Ovary (tissue), 9 donors: ENCODE measurements around the gene METRN. TPM values are rescaled to one million over a fixed set of nuclear protein-coding genes. Genes with fewer than 3 reads are reported as not detected.

ENCODE experiments used
- DNase-seq, 5 donors: peaks; one replicate each; pipeline ENCODE4 v3.0.0-alpha.2; 2019 to 2020
- H3K27ac ChIP-seq, 2 donors: fragments of 200-600 bp; one replicate each; pipeline versions ENCODE4 v1.5.1 to v1.8.0; 2019 to 2022
- H3K27me3 ChIP-seq: fragments of 200-600 bp; one replicate; pipeline ENCODE4 v1.8.0; 2022
- H3K36me3 ChIP-seq: fragments of 200-600 bp; sonication (generic); one replicate; pipeline ENCODE4 v1.5.1; 2019
- H3K4me1 ChIP-seq: one replicate; pipeline ENCODE4 v1.8.1; 2013; ENCODE audit warnings: mild to moderate bottlenecking, moderate library complexity; ENCODE audit not compliant: insufficient read depth
- H3K4me3 ChIP-seq: fragments of 200-600 bp; sonication (generic); one replicate; pipeline ENCODE4 v1.5.1; 2017
- H3K9me3 ChIP-seq, 2 donors: fragments of 200-600 bp in 1 of 2; sonication (generic) in 1 of 2; one replicate each; pipeline versions ENCODE4 v1.5.1 to v1.8.1; 2013 to 2019; ENCODE audit warnings: mild to moderate bottlenecking in 1 of 2, moderate library complexity in 1 of 2
- CTCF ChIP-seq, 3 donors: fragments of 450-650 bp in 2 of 3; fragments of 200-600 bp in 1 of 3; IDR thresholded peaks; one replicate each; pipeline versions ENCODE4 v1.5.1 to v1.8.0; 2016 to 2022; ENCODE audit warnings: antibody characterized with exemption in 3 of 3, mild to moderate bottlenecking in 1 of 3
- EP300 ChIP-seq: sonication (generic); formaldehyde crosslinking; IDR thresholded peaks from one replicate; pipeline ENCODE4 v1.6.1; 2017; ENCODE audit warnings: antibody characterized with exemption
- POLR2A ChIP-seq: fragments of 450-650 bp; IDR thresholded peaks from one replicate; pipeline ENCODE4 v1.6.1; 2017; ENCODE audit warnings: antibody characterized with exemption, mild to moderate bottlenecking, moderate library complexity
- whole genome bisulfite sequencing, 3 donors: extraction: QIAGEN DNeasy Blood & Tissue Kit in 1 of 3; methylation state at CpG; one replicate each; pipeline versions ENCODE4 v1.1.5 to v1.1.7; 2013 to 2017; 5-methylcytosine and 5-hydroxymethylcytosine counted together
- intact Hi-C, 4 donors: fragments of 100-400 bp; cut with DNase I; formaldehyde crosslinking; loops; one replicate each; pipeline versions ENCODE4 v1.11.0 to v1.15.1; 2022 to 2023
- polyA plus RNA-seq, 2 donors: library from polyadenylated mRNA; stranded (reverse); fragments of 200-250 nt in 1 of 2; fragments of 350-450 nt in 1 of 2; fragmentation: Illumina TruSeq in 1 of 2; extraction: RNeasy Lipid Tissue Mini Kit (QIAGEN cat#74804) in 1 of 2; gene quantifications; one replicate each; pipeline ENCODE4 v1.2.3, GENCODE V29; 2013 to 2014
- total RNA-seq, 7 donors: library from RNA; depleted of rRNA in 2 of 7; stranded (reverse); fragments of >200 nt in 2 of 7; fragmentation: NEBNext Ultra II Directional in 3 of 7; extraction: Animal tissue kit (Norgen Biotek cat#: 25700) in 3 of 7; gene quantifications; one replicate each; pipeline versions ENCODE4 v1.1.0 to v1.2.4, GENCODE V29; 2016 to 2023
- donor health status: DM: no; HTN: no; CAD: no; lungs with moderate emphysema.
- donor health status: DM: no; HTN: no; CAD: no.
- donor health status: Bipolar disorder and iron deficiency.
- donor health status: DM: yes; HTN: yes; CAD: no.
- donor health status: DM: no; HTN: no; CAD: no.
- donor health status: DM: yes; HTN: yes; CAD: no.

METRN gene
- total and polyA plus RNA-seq, 9 donors = 0.40 to 57.1 (median 10.4) TPM

GRCh38 chr16:679814-680624 is 34.9 kb upstream of the METRN start, which contains the start of gene STUB1:
Gene STUB1, plus strand, starts transcription at chr16:680410. Its CDS starts 116 bp downstream, at chr16:680526.
- intact Hi-C loops = no loop called here
- Histone ChIP-seq H3K9me3 (no peaks in the 10 kb centered on the region), H3K27me3 (no peaks in the 10 kb centered on the region), H3K4me1 (peaks cover 29% of the 10 kb centered on the region), H3K4me3 (peak within 1 kb of the TSS; percentile 57), H3K36me3 (no peaks in the 10 kb centered on the region), H3K27ac (peak within 1 kb of the TSS; percentile 92 to 97)
- TF ChIP-seq EP300 (no peak), POLR2A (peak; percentile 61)
- WGBS, 3 donors = 0 to 1% (median 1%) methylated on average over 17 to 91 of the region's 91 CpGs
- peak; percentile 89 to 94 (median 93) for DNase-seq

GRCh38 chr16:680625-680945 is 34.3 kb upstream of the METRN start:
- DNase-seq = peak in 1 of 5 donors; percentile 22
- 0 to 3% (median 0%) methylated on average over 16 to 38 of the region's 38 CpGs for WGBS, 3 donors
- Histone ChIP-seq H3K27me3 (no peaks in the 10 kb centered on the region), H3K4me1 (peaks cover 27% of the 10 kb centered on the region), H3K36me3 (no peaks in the 10 kb centered on the region), H3K27ac (peak overlapping the region; percentile 92 to 97), H3K9me3 (no peaks in the 10 kb centered on the region), H3K4me3 (peak overlapping the region; percentile 57)
- no peak for TF ChIP-seq EP300
- no peak for TF ChIP-seq CTCF (IDR thresholded peaks at IDR 0.05)
- no peak for TF ChIP-seq POLR2A
- intact Hi-C loops = no loop called here

GRCh38 chr16:680967-681745 is 33.8 kb upstream of the METRN start:
- Histone ChIP-seq H3K36me3 (no peaks in the 10 kb centered on the region), H3K4me3 (peak overlapping the region; percentile 57), H3K4me1 (peaks cover 27% of the 10 kb centered on the region), H3K27ac (peak overlapping the region in 1 of 2 donors; percentile 97), H3K9me3 (no peaks in the 10 kb centered on the region), H3K27me3 (no peaks in the 10 kb centered on the region)
- WGBS, 3 donors = 40 to 47% (median 41%) methylated on average over 42 to 44 of the region's 44 CpGs
- DNase-seq = peak; percentile 58 to 76 (median 70)
- TF ChIP-seq CTCF (IDR thresholded peaks at IDR 0.05) (no peak), EP300 (no peak), POLR2A (no peak)
- intact Hi-C loops = no loop called here

GRCh38 chr16:681746-682427 is 33.0 kb upstream of the METRN start:
- H3K4me3 ChIP-seq = no peak overlapping the region
- peaks cover 27% of the 10 kb centered on the region for H3K4me1 ChIP-seq
- intact Hi-C loops = no loop called here
- 65 to 76% (median 66%) methylated on average over 28 of the region's 28 CpGs for WGBS, 3 donors
- H3K36me3 ChIP-seq = no peaks in the 10 kb centered on the region
- peak; percentile 50 to 75 (median 68) for DNase-seq
- H3K27ac ChIP-seq = no peak overlapping the region
- TF ChIP-seq EP300 = no peak
- no peak for TF ChIP-seq CTCF (IDR thresholded peaks at IDR 0.05)
- no peak for TF ChIP-seq POLR2A
- no peaks in the 10 kb centered on the region for H3K9me3 ChIP-seq
- no peaks in the 10 kb centered on the region for H3K27me3 ChIP-seq
